HepG2 (cell line): ENCODE measurements around the gene PARK7. TPM values are rescaled to one million over a fixed set of nuclear protein-coding genes. Genes with fewer than 3 reads are reported as not detected.

Experiments
- ATF7 ChIP-seq, 2 experiments: fragments of 450-650 bp in 1 of 2; sonication (generic) in 1 of 2; formaldehyde crosslinking in 1 of 2; IDR thresholded peaks; 2 replicates each; pipeline versions ENCODE4 v1.4.0 to v1.6.1; 2016 to 2020; ENCODE audit warnings: antibody characterized with exemption in 1 of 2, mild to moderate bottlenecking in 1 of 2, missing genetic modification reagents in 1 of 2
- BATF2 ChIP-seq: sonication (generic); formaldehyde crosslinking; IDR thresholded peaks from 2 replicates; pipeline ENCODE4 v1.8.0; 2022; ENCODE audit warnings: mild to moderate bottlenecking, missing genetic modification reagents, moderate library complexity
- BRF2 ChIP-seq: sonication (generic); formaldehyde crosslinking; IDR thresholded peaks from 2 replicates; pipeline ENCODE4 v1.8.1; 2022; ENCODE audit warnings: mild to moderate bottlenecking, missing genetic modification reagents
- GLMP ChIP-seq: sonication (generic); formaldehyde crosslinking; IDR thresholded peaks from 2 replicates; pipeline ENCODE4 v1.9.0; 2021; ENCODE audit warnings: missing genetic modification reagents, mild to moderate bottlenecking, borderline replicate concordance
- HIC2 ChIP-seq: sonication (generic); formaldehyde crosslinking; IDR thresholded peaks from 2 replicates; pipeline ENCODE4 v1.9.0; 2022; ENCODE audit warnings: low read depth, missing genetic modification reagents
- KDM3A ChIP-seq: IDR thresholded peaks from 2 replicates; pipeline ENCODE4 v1.6.1; 2018; ENCODE audit warnings: low read depth, missing compliant biosample characterization
- LCORL ChIP-seq, 2 experiments: fragments of 450-650 bp in 1 of 2; sonication (generic) in 1 of 2; formaldehyde crosslinking in 1 of 2; IDR thresholded peaks; 2 replicates each; pipeline versions ENCODE4 v1.5.0 to v1.6.1; 2017 to 2020; ENCODE audit warnings: antibody characterized with exemption in 1 of 2, missing genetic modification reagents in 1 of 2
- NONO ChIP-seq, 2 experiments: fragments of 450-650 bp in 1 of 2; sonication (generic) in 1 of 2; formaldehyde crosslinking in 1 of 2; IDR thresholded peaks in 1 of 2; conservative IDR thresholded peaks in 1 of 2; 2 replicates each; pipeline versions ENCODE4 v1.6.1 to v1.8.0; 2017 to 2022; ENCODE audit warnings: mild to moderate bottlenecking in 1 of 2, missing genetic modification reagents in 1 of 2, moderate library complexity in 1 of 2
- NPAS2 ChIP-seq: sonication (generic); formaldehyde crosslinking; IDR thresholded peaks from 2 replicates; pipeline ENCODE4 v1.8.0; 2022; ENCODE audit warnings: mild to moderate bottlenecking, missing genetic modification reagents, borderline replicate concordance
- NR2F2 ChIP-seq: IDR thresholded peaks from 2 replicates; pipeline ENCODE4 v1.6.1; 2012; ENCODE audit warnings: low read depth, inconsistent platforms, borderline replicate concordance
- NR3C1 ChIP-seq: sonication (generic); formaldehyde crosslinking; IDR thresholded peaks from 2 replicates; pipeline ENCODE4 v1.4.0; 2020; ENCODE audit warnings: missing genetic modification reagents
- PHF5A ChIP-seq: IDR thresholded peaks from one replicate; pipeline ENCODE4 v1.6.1; 2018; ENCODE audit warnings: low read depth, missing genetic modification reagents; ENCODE audit not compliant: unreplicated experiment
- POLR2G ChIP-seq: fragments of 200-400 bp; formaldehyde crosslinking; IDR thresholded peaks from 2 replicates; pipeline ENCODE4 v1.6.1; 2018; ENCODE audit warnings: mild to moderate bottlenecking, low read depth, low read length, moderate library complexity
- REPIN1 ChIP-seq: sonication (generic); formaldehyde crosslinking; IDR thresholded peaks from 2 replicates; pipeline ENCODE4 v1.8.0; 2022; ENCODE audit warnings: missing genetic modification reagents, low read depth, mild to moderate bottlenecking, borderline replicate concordance
- SMAD9 ChIP-seq: sonication (generic); formaldehyde crosslinking; IDR thresholded peaks from 2 replicates; pipeline ENCODE4 v1.5.1; 2020; ENCODE audit warnings: mild to moderate bottlenecking, missing genetic modification reagents
- TARDBP ChIP-seq: sonication (generic); formaldehyde crosslinking; IDR thresholded peaks from 2 replicates; pipeline ENCODE4 v1.8.0; 2022; ENCODE audit warnings: mild to moderate bottlenecking, missing genetic modification reagents
- TFDP1 ChIP-seq: IDR thresholded peaks from 2 replicates; pipeline ENCODE4 v1.6.1; 2016; ENCODE audit warnings: missing compliant biosample characterization, missing genetic modification reagents, borderline replicate concordance
- U2AF1 ChIP-seq: fragments of 200-400 bp; formaldehyde crosslinking; optimal IDR thresholded peaks from 2 replicates; pipeline ENCODE3; 2017; ENCODE audit warnings: mild to moderate bottlenecking, low read depth, low read length
- ZNF232 ChIP-seq: sonication (generic); formaldehyde crosslinking; IDR thresholded peaks from 2 replicates; pipeline ENCODE4 v1.4.0; 2020; ENCODE audit warnings: missing genetic modification reagents, borderline replicate concordance
- ZNF44 ChIP-seq: sonication (generic); formaldehyde crosslinking; IDR thresholded peaks from 2 replicates; pipeline ENCODE4 v1.5.1; 2020; ENCODE audit warnings: mild to moderate bottlenecking, missing genetic modification reagents
- ZNF460 ChIP-seq: sonication (generic); formaldehyde crosslinking; IDR thresholded peaks from 2 replicates; pipeline ENCODE4 v1.5.1; 2020; ENCODE audit warnings: missing genetic modification reagents, mild to moderate bottlenecking, borderline replicate concordance
- ZNF546 ChIP-seq: sonication (generic); formaldehyde crosslinking; conservative IDR thresholded peaks from 2 replicates; pipeline ENCODE4 v1.8.1; 2023; ENCODE audit warnings: mild to moderate bottlenecking, missing genetic modification reagents
- ZNF547 ChIP-seq: sonication (generic); formaldehyde crosslinking; IDR thresholded peaks from 2 replicates; pipeline ENCODE4 v1.5.1; 2020; ENCODE audit warnings: mild to moderate bottlenecking, missing genetic modification reagents
- ZNF713 ChIP-seq: sonication (generic); formaldehyde crosslinking; IDR thresholded peaks from 2 replicates; pipeline ENCODE4 v1.4.0; 2020; ENCODE audit warnings: mild to moderate bottlenecking, missing genetic modification reagents
- polyA plus RNA-seq, 8 experiments: library from polyadenylated mRNA; depleted of rRNA in 3 of 8; stranded (reverse) in 7 of 8; unstranded in 1 of 8; fragments of >200 nt; fragmentation: Illumina TruSeq in 4 of 8; extraction: Trizol in 4 of 8; gene quantifications; 2 replicates each; pipeline versions ENCODE4 v1.2.1 to v1.2.3, GENCODE V29; 2011 to 2016; ENCODE audit warnings: low read depth in 4 of 8, missing spikeins in 1 of 8, mixed read lengths in 1 of 8; ENCODE audit not compliant: insufficient read depth in 1 of 8
- total RNA-seq, 5 experiments: library from RNA; depleted of rRNA; stranded (reverse); fragments of >200 nt; fragmentation: Illumina TruSeq; extraction: Trizol; gene quantifications; 2 replicates each; pipeline ENCODE4 v1.2.3, GENCODE V29; 2016; ENCODE audit warnings: low read depth in 1 of 5

The PARK7 gene
- total and polyA plus RNA-seq, 2 of the 13 experiments (the other 11 are each of a cell fraction or from before 2014, with no cell fraction given): 212 to 296 TPM

GRCh38 chr1:7975212-7975865 is 13.8 kb downstream of the PARK7 start (continued):
- TF ChIP-seq TFDP1 (CRISPR knock-in tag) (no peak), NR2F2 (no peak), U2AF1 (no peak), NR3C1 (CRISPR knock-in tag) (no peak), ZNF547 (CRISPR knock-in tag) (no peak), NONO (IDR thresholded peaks at IDR 0.05) (no peak), NONO (CRISPR knock-in tag; conservative IDR thresholded peaks at IDR 0.05) (0 out of 2 replicates have a peak, but pooled peaks have one; percentile 30), GLMP (CRISPR knock-in tag) (no peak), REPIN1 (CRISPR knock-in tag) (peak; percentile 69; the same call in 1 of the 2 replicates), ZNF232 (CRISPR knock-in tag) (no peak), NPAS2 (no peak), SMAD9 (CRISPR knock-in tag) (no peak), PHF5A (CRISPR knock-in tag) (peak; percentile 39), HIC2 (CRISPR knock-in tag) (no peak), ZNF713 (CRISPR knock-in tag) (no peak), KDM3A (peak; percentile 89), ZNF44 (CRISPR knock-in tag) (no peak), ZNF460 (no peak), ATF7 (IDR thresholded peaks at IDR 0.05) (no peak), ATF7 (CRISPR knock-in tag; IDR thresholded peaks at IDR 0.05) (no peak), BATF2 (no peak), TARDBP (0 out of 2 replicates have a peak, but pooled peaks have one; percentile 40), POLR2G (no peak), ZNF546 (no peak), LCORL (IDR thresholded peaks at IDR 0.05) (no peak), LCORL (CRISPR knock-in tag; IDR thresholded peaks at IDR 0.05) (no peak), BRF2 (CRISPR knock-in tag) (no peak)
